Measurements from ENCODE around the gene YDJC.

Gene YDJC

GRCh38 chr22:21636629-21637218, 6.9 kb upstream of the YDJC start:
- no peak for DNase-seq (ENCODE audit: low spot score)
- in situ Hi-C loops (cut with MboI; ENCODE audit: low pct_unique_long_range_greater_than_20kb, low sequenced_read_pairs, unreplicated experiment), result no loop called here
- TF ChIP-seq CTCF (IDR thresholded peaks at IDR 0.05; ENCODE audit: extremely low read depth, insufficient read depth, missing control alignments), result no peak

GRCh38 chr22:21635771-21636510, 6.1 kb upstream of the YDJC start:
- DNase-seq (ENCODE audit: low spot score), result no peak
- TF ChIP-seq CTCF (IDR thresholded peaks at IDR 0.05; ENCODE audit: extremely low read depth, insufficient read depth, missing control alignments), result no peak
- in situ Hi-C loops (cut with MboI; ENCODE audit: low pct_unique_long_range_greater_than_20kb, low sequenced_read_pairs, unreplicated experiment), result no loop called here

- DNase-seq (ENCODE audit: low spot score), result no peak
- no peak for TF ChIP-seq CTCF (IDR thresholded peaks at IDR 0.05; ENCODE audit: extremely low read depth, insufficient read depth, missing control alignments)
- in situ Hi-C loops (cut with MboI; ENCODE audit: low pct_unique_long_range_greater_than_20kb, low sequenced_read_pairs, unreplicated experiment), result no loop called here
Measured at GRCh38 chr22:21634844-21635243, 5.0 kb upstream of the YDJC start.

- in situ Hi-C loops (cut with MboI; ENCODE audit: low pct_unique_long_range_greater_than_20kb, low sequenced_read_pairs, unreplicated experiment), result no loop called here
Measured at GRCh38 chr22:21634081-21634480, 4.3 kb upstream of the YDJC start.

GRCh38 chr22:21633481-21633880, 3.7 kb upstream of the YDJC start:
- in situ Hi-C loops (cut with MboI; ENCODE audit: low pct_unique_long_range_greater_than_20kb, low sequenced_read_pairs, unreplicated experiment), result no loop called here
- DNase-seq (ENCODE audit: low spot score), result no peak

More at GRCh38 chr22:21634081-21634480, 4.3 kb upstream of the YDJC start:
- no peak for DNase-seq (ENCODE audit: low spot score)
- TF ChIP-seq CTCF (IDR thresholded peaks at IDR 0.05; ENCODE audit: extremely low read depth, insufficient read depth, missing control alignments), result no peak

GRCh38 chr22:21632931-21633330, 3.1 kb upstream of the YDJC start:
- TF ChIP-seq CTCF (IDR thresholded peaks at IDR 0.05; ENCODE audit: extremely low read depth, insufficient read depth, missing control alignments), result no peak
- DNase-seq (ENCODE audit: low spot score), result no peak
- in situ Hi-C loops (cut with MboI; ENCODE audit: low pct_unique_long_range_greater_than_20kb, low sequenced_read_pairs, unreplicated experiment), result no loop called here

More at GRCh38 chr22:21633481-21633880, 3.7 kb upstream of the YDJC start:
- TF ChIP-seq CTCF (IDR thresholded peaks at IDR 0.05; ENCODE audit: extremely low read depth, insufficient read depth, missing control alignments), result no peak

Data from GM13977 (cell line).